Measurements from ENCODE around the gene DPY19L3.

DPY19L3 gene

GRCh38 chr19:32405431-32406160 lies at the start of gene DPY19L3:
Gene DPY19L3, plus strand, starts transcription at chr19:32405770. Its CDS starts 2,484 bp downstream, at chr19:32408254.
- Histone ChIP-seq H3K27ac (ENCODE audit: low read depth, low read length) (peak within 1 kb of the TSS; percentile 91), H3K36me3 (ENCODE audit: control insufficient read depth in 5 of 5, insufficient read depth in 5 of 5, low read length in 5 of 5) (peaks cover 0 to 12% (median 7%) of the 10 kb centered on the region in 5 donors), H3K4me1 (ENCODE audit: control insufficient read depth in 5 of 5, insufficient read depth in 5 of 5, low read length in 5 of 5) (peaks cover 0 to 27% (median 21%) of the 10 kb centered on the region in 5 donors), H3K27me3 (ENCODE audit: control insufficient read depth in 5 of 5, insufficient read depth in 4 of 5, low read length in 5 of 5) (no peaks in the 10 kb centered on the region), H3K4me3 (ENCODE audit: low read depth in 1 of 5, low read length in 5 of 5) (peak within 1 kb of the TSS; percentile 80 to 90 (median 85)), H3K9me3 (ENCODE audit: control insufficient read depth in 5 of 5, low read length in 5 of 5) (no peaks in the 10 kb centered on the region), H3K9ac (ENCODE audit: low read length in 5 of 5) (peak within 1 kb of the TSS; percentile 63 to 99 (median 96))

GRCh38 chr19:32357720-32358119 lies 47.9 kb upstream of the DPY19L3 start:
- Histone ChIP-seq H3K4me1 (ENCODE audit: control insufficient read depth in 5 of 5, insufficient read depth in 5 of 5, low read length in 5 of 5) (peaks cover 0 to 1% (median 0%) of the 10 kb centered on the region in 5 donors), H3K27me3 (ENCODE audit: control insufficient read depth in 5 of 5, insufficient read depth in 4 of 5, low read length in 5 of 5) (no peaks in the 10 kb centered on the region), H3K27ac (ENCODE audit: low read depth, low read length) (no peak overlapping the region), H3K36me3 (ENCODE audit: control insufficient read depth in 5 of 5, insufficient read depth in 5 of 5, low read length in 5 of 5) (peaks cover 50 to 69% (median 64%) of the 10 kb centered on the region in 5 donors), H3K4me3 (ENCODE audit: low read depth in 1 of 5, low read length in 5 of 5) (no peak overlapping the region), H3K9ac (ENCODE audit: low read length in 5 of 5) (no peak overlapping the region), H3K9me3 (ENCODE audit: control insufficient read depth in 5 of 5, low read length in 5 of 5) (no peaks in the 10 kb centered on the region)

GRCh38 chr19:32358321-32358720 lies 47.2 kb upstream of the DPY19L3 start:
- Histone ChIP-seq H3K4me1 (ENCODE audit: control insufficient read depth in 5 of 5, insufficient read depth in 5 of 5, low read length in 5 of 5) (peaks cover 2 to 7% (median 5%) of the 10 kb centered on the region in 5 donors), H3K36me3 (ENCODE audit: control insufficient read depth in 5 of 5, insufficient read depth in 5 of 5, low read length in 5 of 5) (peaks cover 44 to 63% (median 62%) of the 10 kb centered on the region in 5 donors), H3K4me3 (ENCODE audit: low read depth in 1 of 5, low read length in 5 of 5) (no peak overlapping the region), H3K27ac (ENCODE audit: low read depth, low read length) (no peak overlapping the region), H3K9ac (ENCODE audit: low read length in 5 of 5) (no peak overlapping the region), H3K9me3 (ENCODE audit: control insufficient read depth in 5 of 5, low read length in 5 of 5) (no peaks in the 10 kb centered on the region), H3K27me3 (ENCODE audit: control insufficient read depth in 5 of 5, insufficient read depth in 4 of 5, low read length in 5 of 5) (no peaks in the 10 kb centered on the region)

DNA sequence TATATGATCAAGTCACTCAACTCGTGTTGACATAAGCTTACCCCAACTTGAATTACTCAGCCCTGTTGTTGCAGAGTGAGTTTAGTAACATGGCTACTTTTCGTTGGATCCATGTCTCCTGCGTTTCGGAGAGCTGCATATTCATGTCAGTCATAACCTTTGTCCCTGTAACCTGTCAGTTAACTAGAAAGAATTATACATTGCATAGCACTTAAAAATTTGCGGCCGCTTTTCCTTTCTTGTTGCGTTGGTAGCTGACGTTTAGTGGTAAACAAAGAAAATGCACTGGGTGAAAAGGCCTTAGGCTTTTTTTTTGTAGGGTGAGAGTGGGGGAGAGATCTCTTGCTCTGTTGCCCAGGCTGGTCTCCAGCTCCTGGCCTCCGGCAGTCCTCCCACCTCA lies 46.0 kb upstream of the DPY19L3 start:
- no peaks in the 10 kb centered on the region for H3K27me3 ChIP-seq (ENCODE audit: control insufficient read depth in 5 of 5, insufficient read depth in 4 of 5, low read length in 5 of 5)
- H3K9ac ChIP-seq (ENCODE audit: low read length in 5 of 5) = no peak overlapping the region
- no peak overlapping the region for H3K4me3 ChIP-seq (ENCODE audit: low read depth in 1 of 5, low read length in 5 of 5)
- H3K36me3 ChIP-seq (ENCODE audit: control insufficient read depth in 5 of 5, insufficient read depth in 5 of 5, low read length in 5 of 5) = peaks cover 37 to 52% (median 49%) of the 10 kb centered on the region in 5 donors
- no peak overlapping the region for H3K27ac ChIP-seq (ENCODE audit: low read depth, low read length)
- no peaks in the 10 kb centered on the region for H3K9me3 ChIP-seq (ENCODE audit: control insufficient read depth in 5 of 5, low read length in 5 of 5)
- H3K4me1 ChIP-seq (ENCODE audit: control insufficient read depth in 5 of 5, insufficient read depth in 5 of 5, low read length in 5 of 5) = peaks cover 2 to 14% (median 7%) of the 10 kb centered on the region in 5 donors

DNA sequence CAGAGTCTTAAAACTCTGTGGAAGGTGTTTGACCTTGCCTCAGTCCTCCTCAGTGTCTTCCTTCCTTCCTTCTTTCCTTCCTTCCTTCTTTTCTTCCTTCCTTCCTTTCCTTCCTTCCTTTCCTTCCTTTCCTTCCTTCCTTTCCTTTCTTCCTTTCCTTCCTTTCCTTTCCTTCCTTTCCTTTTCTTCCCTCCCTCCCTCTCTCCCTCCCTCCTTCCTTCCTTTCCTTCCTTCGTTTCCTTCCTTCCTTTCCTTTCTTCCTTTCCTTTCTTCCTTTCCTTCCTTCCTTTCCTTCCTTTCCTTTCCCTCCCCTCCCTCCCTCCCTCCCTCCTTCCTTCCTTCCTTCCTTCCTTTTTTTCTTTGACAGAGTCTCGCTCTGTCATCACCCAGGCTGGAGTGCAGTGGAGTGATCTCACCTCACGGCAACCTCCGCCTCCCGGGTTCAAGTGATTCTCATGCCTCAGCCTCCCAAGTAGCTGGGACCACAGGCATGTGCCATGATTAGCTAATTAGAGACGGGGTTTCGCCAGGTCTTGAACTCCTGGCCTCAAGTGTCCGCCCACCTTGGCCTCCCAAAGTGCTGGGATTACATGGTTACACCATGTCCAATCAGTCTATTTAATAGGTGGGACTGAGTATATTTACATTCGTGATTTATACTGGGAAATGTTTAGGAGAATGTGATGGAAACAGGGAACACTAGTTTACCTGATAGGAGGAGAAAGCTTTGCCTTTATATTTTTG lies 43.8 kb upstream of the DPY19L3 start:
- Histone ChIP-seq H3K4me1 (ENCODE audit: control insufficient read depth in 5 of 5, insufficient read depth in 5 of 5, low read length in 5 of 5) (peaks cover 2 to 14% (median 7%) of the 10 kb centered on the region in 5 donors), H3K9me3 (ENCODE audit: control insufficient read depth in 5 of 5, low read length in 5 of 5) (no peaks in the 10 kb centered on the region), H3K27ac (ENCODE audit: low read depth, low read length) (no peak overlapping the region), H3K36me3 (ENCODE audit: control insufficient read depth in 5 of 5, insufficient read depth in 5 of 5, low read length in 5 of 5) (peaks cover 31 to 45% (median 38%) of the 10 kb centered on the region in 5 donors), H3K9ac (ENCODE audit: low read length in 5 of 5) (no peak overlapping the region), H3K27me3 (ENCODE audit: control insufficient read depth in 5 of 5, insufficient read depth in 4 of 5, low read length in 5 of 5) (no peaks in the 10 kb centered on the region), H3K4me3 (ENCODE audit: low read depth in 1 of 5, low read length in 5 of 5) (no peak overlapping the region)

GRCh38 chr19:32362318-32362691 lies 43.3 kb upstream of the DPY19L3 start:
- Histone ChIP-seq H3K4me1 (ENCODE audit: control insufficient read depth in 5 of 5, insufficient read depth in 5 of 5, low read length in 5 of 5) (peaks cover 2 to 14% (median 7%) of the 10 kb centered on the region in 5 donors), H3K9ac (ENCODE audit: low read length in 5 of 5) (no peak overlapping the region), H3K27ac (ENCODE audit: low read depth, low read length) (no peak overlapping the region), H3K4me3 (ENCODE audit: low read depth in 1 of 5, low read length in 5 of 5) (no peak overlapping the region), H3K9me3 (ENCODE audit: control insufficient read depth in 5 of 5, low read length in 5 of 5) (no peaks in the 10 kb centered on the region), H3K36me3 (ENCODE audit: control insufficient read depth in 5 of 5, insufficient read depth in 5 of 5, low read length in 5 of 5) (peaks cover 27 to 39% (median 39%) of the 10 kb centered on the region in 5 donors), H3K27me3 (ENCODE audit: control insufficient read depth in 5 of 5, insufficient read depth in 4 of 5, low read length in 5 of 5) (no peaks in the 10 kb centered on the region)

GRCh38 chr19:32363175-32363574 lies 42.4 kb upstream of the DPY19L3 start:
- Histone ChIP-seq H3K27me3 (ENCODE audit: control insufficient read depth in 5 of 5, insufficient read depth in 4 of 5, low read length in 5 of 5) (no peaks in the 10 kb centered on the region), H3K27ac (ENCODE audit: low read depth, low read length) (peak overlapping the region; percentile 4), H3K4me1 (ENCODE audit: control insufficient read depth in 5 of 5, insufficient read depth in 5 of 5, low read length in 5 of 5) (peaks cover 2 to 14% (median 7%) of the 10 kb centered on the region in 5 donors), H3K4me3 (ENCODE audit: low read depth in 1 of 5, low read length in 5 of 5) (no peak overlapping the region), H3K9ac (ENCODE audit: low read length in 5 of 5) (peak overlapping the region in 1 of 5 donors; percentile 21), H3K36me3 (ENCODE audit: control insufficient read depth in 5 of 5, insufficient read depth in 5 of 5, low read length in 5 of 5) (peaks cover 25 to 39% (median 36%) of the 10 kb centered on the region in 5 donors), H3K9me3 (ENCODE audit: control insufficient read depth in 5 of 5, low read length in 5 of 5) (no peaks in the 10 kb centered on the region)

GRCh38 chr19:32363632-32364031 lies 41.9 kb upstream of the DPY19L3 start:
- Histone ChIP-seq H3K9ac (ENCODE audit: low read length in 5 of 5) (peak overlapping the region in 1 of 5 donors; percentile 21), H3K4me1 (ENCODE audit: control insufficient read depth in 5 of 5, insufficient read depth in 5 of 5, low read length in 5 of 5) (peaks cover 2 to 14% (median 7%) of the 10 kb centered on the region in 5 donors), H3K27ac (ENCODE audit: low read depth, low read length) (peak overlapping the region; percentile 4), H3K36me3 (ENCODE audit: control insufficient read depth in 5 of 5, insufficient read depth in 5 of 5, low read length in 5 of 5) (peaks cover 21 to 34% (median 31%) of the 10 kb centered on the region in 5 donors), H3K27me3 (ENCODE audit: control insufficient read depth in 5 of 5, insufficient read depth in 4 of 5, low read length in 5 of 5) (no peaks in the 10 kb centered on the region), H3K9me3 (ENCODE audit: control insufficient read depth in 5 of 5, low read length in 5 of 5) (no peaks in the 10 kb centered on the region), H3K4me3 (ENCODE audit: low read depth in 1 of 5, low read length in 5 of 5) (no peak overlapping the region)

- H3K9ac ChIP-seq (ENCODE audit: low read length in 5 of 5) = no peak overlapping the region
- no peaks in the 10 kb centered on the region for H3K9me3 ChIP-seq (ENCODE audit: control insufficient read depth in 5 of 5, low read length in 5 of 5)
- H3K27me3 ChIP-seq (ENCODE audit: control insufficient read depth in 5 of 5, insufficient read depth in 4 of 5, low read length in 5 of 5) = no peaks in the 10 kb centered on the region
- peaks cover 17 to 34% (median 28%) of the 10 kb centered on the region in 5 donors for H3K36me3 ChIP-seq (ENCODE audit: control insufficient read depth in 5 of 5, insufficient read depth in 5 of 5, low read length in 5 of 5)
- H3K4me3 ChIP-seq (ENCODE audit: low read depth in 1 of 5, low read length in 5 of 5) = no peak overlapping the region
- H3K4me1 ChIP-seq (ENCODE audit: control insufficient read depth in 5 of 5, insufficient read depth in 5 of 5, low read length in 5 of 5) = peaks cover 2 to 14% (median 7%) of the 10 kb centered on the region in 5 donors
- H3K27ac ChIP-seq (ENCODE audit: low read depth, low read length) = peak overlapping the region; percentile 4
These were observed 41.5 kb upstream of the DPY19L3 start for GRCh38 chr19:32364040-32364439.

DNA sequence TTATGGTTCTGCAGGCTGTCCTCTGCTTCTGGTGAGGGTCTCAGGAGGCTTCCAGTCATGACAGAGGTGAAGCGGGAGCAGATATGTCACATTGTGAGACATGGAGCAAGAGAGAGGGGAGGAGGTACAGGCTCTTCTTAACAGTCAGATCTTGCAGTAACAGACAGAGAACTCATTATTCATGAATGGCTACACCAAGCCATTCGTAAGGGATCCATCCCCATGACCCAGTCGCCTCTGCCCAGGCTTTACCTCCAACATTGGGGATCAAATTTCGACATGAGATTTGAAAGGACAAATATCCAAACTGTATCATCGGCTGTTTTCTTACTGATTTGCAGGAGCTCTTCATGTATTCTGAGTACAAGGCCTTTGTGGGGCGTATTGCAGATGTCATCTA lies 38.5 kb upstream of the DPY19L3 start:
- Histone ChIP-seq H3K9ac (ENCODE audit: low read length in 5 of 5) (no peak overlapping the region), H3K27me3 (ENCODE audit: control insufficient read depth in 5 of 5, insufficient read depth in 4 of 5, low read length in 5 of 5) (no peaks in the 10 kb centered on the region), H3K4me3 (ENCODE audit: low read depth in 1 of 5, low read length in 5 of 5) (no peak overlapping the region), H3K4me1 (ENCODE audit: control insufficient read depth in 5 of 5, insufficient read depth in 5 of 5, low read length in 5 of 5) (peaks cover 2 to 14% (median 7%) of the 10 kb centered on the region in 5 donors), H3K27ac (ENCODE audit: low read depth, low read length) (no peak overlapping the region), H3K36me3 (ENCODE audit: control insufficient read depth in 5 of 5, insufficient read depth in 5 of 5, low read length in 5 of 5) (peaks cover 5 to 30% (median 22%) of the 10 kb centered on the region in 5 donors), H3K9me3 (ENCODE audit: control insufficient read depth in 5 of 5, low read length in 5 of 5) (no peaks in the 10 kb centered on the region)

Data from subcutaneous abdominal adipose tissue (tissue), 5 donors.